ENCODE results near the gene AREL1. TPM values are rescaled to one million over a fixed set of nuclear protein-coding genes. Genes with fewer than 3 reads are reported as not detected.

AREL1 gene
- total and polyA plus RNA-seq, 10 donors: 5.9 to 54.7 (median 39.8) TPM

DNA sequence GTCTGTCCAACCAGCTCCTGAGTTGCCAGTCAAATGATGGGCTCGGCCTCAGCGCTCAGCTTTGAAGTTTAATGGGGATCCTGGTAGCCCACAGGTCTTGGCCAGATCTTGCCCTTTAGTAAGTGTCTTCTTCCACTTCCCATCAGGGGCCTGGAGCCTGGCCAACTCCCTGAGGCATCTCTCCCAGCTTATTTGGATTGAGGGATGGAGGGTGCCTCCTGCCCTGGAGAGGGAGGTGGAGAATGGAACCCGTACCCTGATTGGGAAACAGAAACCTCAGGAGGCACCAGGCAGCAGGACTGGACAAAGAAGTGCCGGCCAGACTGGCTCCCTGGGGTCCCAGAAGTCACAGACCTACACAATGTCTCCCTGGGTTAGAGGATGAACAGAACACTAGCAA is 60.3 kb downstream of the AREL1 start:
- Histone ChIP-seq H3K36me3 (peaks cover 0 to 49% (median 3%) of the 10 kb centered on the region in 6 donors), H3K9me3 (no peaks in the 10 kb centered on the region), H3K4me1 (peaks cover 0 to 59% (median 30%) of the 10 kb centered on the region in 6 donors), H3K27me3 (replicated peaks in 1 of 7) (no peaks in the 10 kb centered on the region), H3K27ac (no peak overlapping the region), H3K4me3 (no peak overlapping the region)
- WGBS, 5 donors: 38 to 74% (median 64%) methylated on average over 3 to 4 of the region's 4 CpGs
- no peak for DNase-seq
- intact Hi-C loops (cut with DNase I; ENCODE audit: low total_unique reads): no loop called here
- TF ChIP-seq, protein P1, sequence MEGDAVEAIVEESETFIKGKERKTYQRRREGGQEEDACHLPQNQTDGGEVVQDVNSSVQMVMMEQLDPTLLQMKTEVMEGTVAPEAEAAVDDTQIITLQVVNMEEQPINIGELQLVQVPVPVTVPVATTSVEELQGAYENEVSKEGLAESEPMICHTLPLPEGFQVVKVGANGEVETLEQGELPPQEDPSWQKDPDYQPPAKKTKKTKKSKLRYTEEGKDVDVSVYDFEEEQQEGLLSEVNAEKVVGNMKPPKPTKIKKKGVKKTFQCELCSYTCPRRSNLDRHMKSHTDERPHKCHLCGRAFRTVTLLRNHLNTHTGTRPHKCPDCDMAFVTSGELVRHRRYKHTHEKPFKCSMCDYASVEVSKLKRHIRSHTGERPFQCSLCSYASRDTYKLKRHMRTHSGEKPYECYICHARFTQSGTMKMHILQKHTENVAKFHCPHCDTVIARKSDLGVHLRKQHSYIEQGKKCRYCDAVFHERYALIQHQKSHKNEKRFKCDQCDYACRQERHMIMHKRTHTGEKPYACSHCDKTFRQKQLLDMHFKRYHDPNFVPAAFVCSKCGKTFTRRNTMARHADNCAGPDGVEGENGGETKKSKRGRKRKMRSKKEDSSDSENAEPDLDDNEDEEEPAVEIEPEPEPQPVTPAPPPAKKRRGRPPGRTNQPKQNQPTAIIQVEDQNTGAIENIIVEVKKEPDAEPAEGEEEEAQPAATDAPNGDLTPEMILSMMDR (IDR thresholded peaks at IDR 0.05 in 8 of 11, conservative IDR thresholded peaks at IDR 0.05 in 3 of 11): no peak
- TF ChIP-seq POLR2AphosphoS5 (IDR thresholded peaks at IDR 0.05): no peak
- no peak for TF ChIP-seq POLR2A (IDR thresholded peaks at IDR 0.05)

DNA sequence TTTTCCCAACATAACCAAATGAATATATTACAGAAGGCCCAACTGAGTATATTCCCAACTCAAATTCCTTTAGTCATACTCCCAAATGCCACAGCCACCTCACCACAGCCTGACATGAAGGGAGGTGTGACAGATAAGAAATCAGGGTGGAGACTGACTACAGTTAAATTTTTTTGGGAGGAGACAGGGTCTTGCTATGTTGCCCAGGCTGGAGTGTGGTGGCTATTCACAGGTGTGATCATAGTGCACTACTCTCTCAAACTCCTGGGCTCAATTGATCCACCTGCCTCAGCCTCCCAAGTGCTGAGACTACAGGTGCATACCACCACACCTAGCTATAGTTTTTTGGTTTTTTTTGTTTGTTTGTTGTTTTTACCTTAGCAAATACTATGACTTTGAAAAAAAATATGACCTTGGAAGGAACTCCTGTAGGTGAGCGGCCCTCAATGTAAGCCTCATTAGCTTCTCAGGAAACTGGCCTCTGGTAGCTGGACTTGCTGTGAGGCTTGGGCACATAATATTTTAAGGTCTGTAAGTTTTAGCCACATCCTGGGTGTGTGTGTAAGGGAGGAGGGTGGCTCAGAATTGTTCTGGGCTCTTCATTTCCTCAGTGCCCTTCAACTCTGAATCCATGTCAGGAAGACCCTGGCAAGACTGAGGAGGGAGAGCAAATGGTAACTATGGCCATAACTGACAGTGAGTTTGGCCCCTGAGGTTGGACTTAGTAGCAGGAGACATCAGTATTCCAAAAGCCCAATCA is 61.8 kb downstream of the AREL1 start:
- peaks cover 0 to 35% (median 0%) of the 10 kb centered on the region in 6 donors for H3K36me3 ChIP-seq
- H3K4me3 ChIP-seq: no peak overlapping the region
- TF ChIP-seq POLR2A (IDR thresholded peaks at IDR 0.05): no peak
- TF ChIP-seq, protein P1 (IDR thresholded peaks at IDR 0.05 in 8 of 11, conservative IDR thresholded peaks at IDR 0.05 in 3 of 11): no peak
- TF ChIP-seq POLR2AphosphoS5 (IDR thresholded peaks at IDR 0.05): no peak
- H3K27ac ChIP-seq: no peak overlapping the region
- intact Hi-C loops (cut with DNase I; ENCODE audit: low total_unique reads): no loop called here
- DNase-seq: no peak
- WGBS, 5 donors: 85 to 95% (median 88%) methylated on average over 1 of the region's 1 CpG
- H3K9me3 ChIP-seq: no peaks in the 10 kb centered on the region
- H3K27me3 ChIP-seq (replicated peaks in 1 of 7): no peaks in the 10 kb centered on the region
- H3K4me1 ChIP-seq: peaks cover 0 to 58% (median 33%) of the 10 kb centered on the region in 6 donors

- peak; percentile 9 for DNase-seq
- Histone ChIP-seq H3K27ac (no peak overlapping the region), H3K4me3 (no peak overlapping the region), H3K4me1 (peaks cover 0 to 52% (median 28%) of the 10 kb centered on the region in 6 donors), H3K27me3 (replicated peaks in 1 of 7) (peaks cover 0 to 10% (median 0%) of the 10 kb centered on the region in 7 donors), H3K36me3 (peaks cover 0 to 21% (median 0%) of the 10 kb centered on the region in 6 donors), H3K9me3 (no peaks in the 10 kb centered on the region)
- WGBS, 5 donors: 54 to 85% (median 72%) methylated on average over 2 of the region's 2 CpGs
- no peak for TF ChIP-seq POLR2A (IDR thresholded peaks at IDR 0.05)
- no peak for TF ChIP-seq POLR2AphosphoS5 (IDR thresholded peaks at IDR 0.05)
- TF ChIP-seq, protein P1 (IDR thresholded peaks at IDR 0.05 in 8 of 11, conservative IDR thresholded peaks at IDR 0.05 in 3 of 11): no peak
- intact Hi-C loops (cut with DNase I; ENCODE audit: low total_unique reads): no loop called here
Observed at GRCh38 chr14:74649673-74650072, 63.2 kb downstream of the AREL1 start.

GRCh38 chr14:74649167-74649566 is 63.7 kb downstream of the AREL1 start:
- intact Hi-C loops (cut with DNase I; ENCODE audit: low total_unique reads): no loop called here
- DNase-seq: peak; percentile 71

More at GRCh38 chr14:74649167-74649566, 63.7 kb downstream of the AREL1 start:
- H3K4me1 ChIP-seq: peaks cover 0 to 52% (median 28%) of the 10 kb centered on the region in 6 donors
- H3K4me3 ChIP-seq: no peak overlapping the region
- H3K9me3 ChIP-seq: no peaks in the 10 kb centered on the region
- 75 to 94% (median 87%) methylated on average over 5 to 7 of the region's 7 CpGs for WGBS, 5 donors
- TF ChIP-seq POLR2AphosphoS5 (IDR thresholded peaks at IDR 0.05) (peak in 1 of 3 donors; percentile 49), POLR2A (IDR thresholded peaks at IDR 0.05) (no peak)
- TF ChIP-seq, protein P1 (IDR thresholded peaks at IDR 0.05 in 8 of 11, conservative IDR thresholded peaks at IDR 0.05 in 3 of 11): no peak
- peaks cover 0 to 21% (median 0%) of the 10 kb centered on the region in 6 donors for H3K36me3 ChIP-seq
- H3K27ac ChIP-seq: no peak overlapping the region
- peaks cover 0 to 10% (median 0%) of the 10 kb centered on the region in 7 donors for H3K27me3 ChIP-seq (replicated peaks in 1 of 7)
